NCI-H2227 (cell line): ENCODE data around the gene MUC22.
"Not testable (repeated sequence)": the region's sequence is repeated elsewhere in the genome, so short reads cannot be mapped to it uniquely, and the experiment has no call there.

Source experiments
- DNase-seq: peaks from one replicate; lab custom pipeline; 2025; ENCODE audit not compliant: unreplicated experiment; lab: John Stamatoyannopoulos, UW

MUC22 gene

DNA sequence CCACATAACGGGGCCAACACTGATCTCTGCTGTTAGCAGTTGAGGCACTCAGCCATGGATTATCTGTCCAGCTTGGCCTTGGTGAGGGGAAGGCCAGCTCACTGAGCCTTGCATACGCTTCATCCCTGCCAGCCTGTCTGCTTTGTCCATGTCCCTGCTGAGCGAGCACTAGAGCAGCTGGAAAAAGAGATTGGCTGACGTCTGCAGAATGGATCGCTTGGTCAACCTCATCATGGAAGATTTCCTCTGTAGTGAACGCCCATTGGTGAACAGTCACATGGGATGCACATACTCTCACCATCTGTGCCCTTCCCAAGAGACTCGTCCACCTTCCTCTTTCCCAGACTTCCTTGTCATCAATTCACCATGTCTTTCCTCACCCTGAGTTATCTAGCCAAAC, 26.9 kb downstream of the MUC22 start:
- DNase-seq = no peak

DNA sequence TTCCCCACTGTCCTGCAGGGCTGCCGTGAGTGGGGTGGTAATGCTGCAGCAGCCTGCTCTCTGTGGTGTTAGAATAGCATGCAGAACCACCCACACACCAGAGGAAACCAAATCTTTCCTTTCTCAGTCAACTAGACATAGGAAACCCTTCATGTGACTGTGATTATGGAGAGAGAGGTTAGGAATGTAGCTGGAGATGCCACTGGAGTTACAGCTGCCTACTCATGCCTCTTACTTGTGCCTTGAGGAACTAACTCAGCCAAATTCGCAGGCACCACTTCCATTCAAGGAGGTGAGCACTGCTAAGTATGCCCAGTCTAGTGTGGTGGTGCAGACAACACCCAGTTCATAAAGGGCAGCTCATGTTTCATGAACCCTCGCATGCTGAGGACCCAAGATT, 27.4 kb downstream of the MUC22 start:
- DNase-seq = no peak

DNA sequence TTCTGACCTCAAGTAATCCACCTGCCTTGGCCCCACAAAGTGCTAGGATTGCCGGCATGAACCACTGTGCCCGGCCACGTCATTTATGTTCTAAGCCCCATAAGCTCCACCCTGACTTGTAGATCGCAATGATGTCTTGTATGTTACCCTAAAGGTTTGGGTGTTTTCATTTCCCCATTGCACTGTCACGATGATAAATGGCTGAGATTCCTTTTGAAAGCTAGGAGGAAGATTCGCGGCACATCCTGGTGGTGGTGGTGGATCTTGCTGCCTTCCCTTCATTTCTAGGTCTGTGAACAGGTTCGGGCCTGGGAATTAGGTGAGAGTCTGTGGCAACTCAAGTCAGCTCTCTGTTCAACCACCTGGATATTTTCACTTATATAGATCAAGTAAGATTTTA, 28.3 kb downstream of the MUC22 start:
- no peak for DNase-seq

DNA sequence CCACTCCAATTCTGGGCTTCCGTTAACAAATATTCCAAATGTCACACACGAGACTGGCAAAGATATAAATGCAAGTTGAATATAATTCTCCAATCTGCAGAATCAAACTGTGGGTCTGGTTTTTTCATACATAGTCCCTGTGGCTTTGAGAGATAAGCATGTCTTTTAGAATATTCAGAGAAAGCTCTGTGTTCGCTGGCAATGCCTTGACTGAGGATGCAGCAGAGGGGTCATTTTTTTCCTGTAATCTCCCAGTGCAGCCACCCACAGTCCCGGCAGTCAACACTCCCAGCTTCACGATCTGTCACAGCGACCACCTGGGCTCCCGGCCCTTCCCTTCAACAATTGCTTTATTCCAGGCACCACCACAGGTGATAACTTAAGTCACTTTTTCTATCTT, 30.5 kb downstream of the MUC22 start:
- no peak for DNase-seq

DNA sequence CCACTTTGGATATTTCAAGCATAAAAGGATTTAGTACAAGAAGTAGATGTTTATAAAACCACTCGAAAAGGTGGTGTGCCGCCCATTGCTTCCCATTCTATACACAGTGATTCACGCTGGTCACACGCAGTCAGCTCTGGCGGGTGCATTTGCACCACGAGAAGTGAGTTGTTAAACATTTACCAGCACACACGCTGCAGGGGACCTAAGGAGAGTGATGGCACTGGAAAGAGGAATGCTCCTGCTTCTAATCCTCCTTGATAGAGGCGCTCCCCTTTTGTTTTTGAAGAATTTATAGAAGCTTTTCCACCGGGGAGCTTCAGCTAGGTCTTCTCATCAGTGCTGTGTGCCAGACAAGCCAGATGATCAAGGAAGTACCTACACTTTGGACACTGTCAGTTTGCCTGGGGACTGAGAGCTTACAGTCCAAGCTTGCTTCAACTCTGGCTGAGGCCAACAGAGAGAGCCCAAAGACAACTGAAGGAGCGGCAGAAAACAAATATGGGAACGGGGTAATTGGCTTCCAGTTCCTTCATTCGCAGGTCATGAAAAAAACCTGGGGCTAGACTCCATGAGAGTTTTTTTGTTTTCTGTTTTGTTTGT, 31.2 kb downstream of the MUC22 start:
- DNase-seq = no peak

DNA sequence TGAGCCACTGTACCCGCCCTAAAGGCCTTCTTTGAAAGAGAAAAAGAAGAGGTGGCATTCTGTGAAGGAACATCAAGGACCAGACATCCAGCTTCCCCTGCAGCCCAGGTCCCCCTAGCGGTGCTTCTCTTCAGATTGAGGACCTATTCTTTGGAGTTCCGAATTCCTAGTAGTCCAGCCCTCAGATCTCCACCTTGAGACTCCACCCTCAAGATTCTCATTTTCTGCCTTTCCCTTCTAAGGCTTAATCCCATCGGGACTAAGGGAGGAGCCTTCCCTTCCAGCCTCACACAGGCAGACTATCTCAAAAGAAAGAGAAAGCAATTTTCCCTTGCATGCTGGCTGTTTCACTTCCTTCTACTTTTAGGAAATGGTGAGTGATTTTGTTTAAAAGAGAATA, 32.5 kb downstream of the MUC22 start:
- no peak for DNase-seq

- DNase-seq = no peak
These were observed 37.8 kb downstream of the MUC22 start for GRCh38 chr6:31048099-31048498.

GRCh38 chr6:31049518-31049917, 39.2 kb downstream of the MUC22 start:
- DNase-seq = no peak

- not testable (repeated sequence) for DNase-seq
These were observed 42.9 kb downstream of the MUC22 start for GRCh38 chr6:31053187-31053586.

DNA sequence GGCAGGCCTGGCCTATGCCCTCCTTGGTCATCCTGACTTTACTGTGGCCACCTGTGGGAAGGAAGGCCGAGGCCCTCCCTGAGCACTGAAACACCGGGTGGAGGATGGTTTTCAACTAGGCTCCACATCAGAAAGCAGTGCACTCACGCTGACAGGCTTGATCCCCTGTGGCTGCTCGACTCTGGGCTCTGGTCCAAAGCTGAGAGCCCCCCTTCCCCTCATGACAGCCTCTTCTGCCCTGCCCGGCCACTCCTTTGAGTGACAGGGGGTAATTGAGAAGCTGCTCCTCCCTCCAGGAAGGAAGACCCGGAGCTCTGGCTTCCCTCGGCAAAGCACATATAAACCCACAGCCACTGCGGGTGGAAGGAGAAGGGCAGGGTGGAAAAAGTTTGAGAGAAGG, 43.6 kb downstream of the MUC22 start:
- DNase-seq = peak; percentile 68

- no peak for DNase-seq
These were observed 45.2 kb downstream of the MUC22 start for GRCh38 chr6:31055441-31055840.

DNA sequence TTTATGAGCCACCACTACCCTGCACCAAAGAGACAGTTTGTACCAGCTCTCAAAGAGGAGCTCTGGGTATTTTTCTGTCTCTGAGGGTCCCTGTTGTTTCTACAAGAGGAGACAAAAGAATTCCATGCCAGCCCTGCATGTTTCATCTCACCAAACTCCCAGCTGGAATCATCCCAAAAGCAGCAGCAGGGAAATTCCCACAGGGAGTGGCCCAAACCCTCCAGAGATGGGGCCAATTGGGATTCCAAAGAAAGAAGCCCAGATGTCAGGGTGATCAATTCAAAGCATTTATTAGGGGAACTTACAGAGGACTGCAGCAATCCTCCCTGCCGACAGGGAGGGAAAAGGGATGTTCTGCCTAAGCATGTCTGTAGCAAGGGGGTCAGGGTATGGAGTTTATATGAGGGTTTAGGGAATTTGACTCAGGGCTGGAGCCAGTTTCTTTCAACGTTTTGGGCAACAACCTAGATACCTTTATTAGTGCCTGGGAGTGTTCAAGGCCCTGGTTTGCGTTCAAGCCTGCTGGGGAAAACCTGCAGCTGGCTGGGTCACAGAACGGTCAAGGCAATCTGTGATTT, 47.2 kb downstream of the MUC22 start:
- no peak for DNase-seq

GRCh38 chr6:31058128-31058894, 48.0 kb downstream of the MUC22 start:
- peak; percentile 58 for DNase-seq

DNA sequence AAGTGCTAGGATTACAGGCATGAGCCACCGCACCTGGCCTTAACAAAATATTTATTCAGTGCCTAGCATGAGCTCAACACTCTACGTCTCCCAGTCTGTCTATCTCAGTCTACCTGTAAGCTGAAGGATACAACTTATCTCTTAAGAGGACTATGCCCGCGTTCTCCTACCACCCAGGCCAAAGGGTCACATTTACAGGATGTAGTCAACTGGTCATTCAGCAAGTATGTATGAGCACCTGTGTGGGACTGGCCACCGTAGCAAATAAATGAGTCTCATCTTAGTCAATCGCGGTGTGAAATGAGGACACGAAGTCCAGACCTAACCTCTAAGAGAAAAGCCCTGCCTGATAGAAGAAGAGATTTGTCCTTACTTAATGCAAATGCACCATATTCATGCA, 49.9 kb downstream of the MUC22 start:
- DNase-seq = no peak

- DNase-seq = no peak
These were observed 53.7 kb downstream of the MUC22 start for GRCh38 chr6:31063906-31064435.

- peak; percentile 15 for DNase-seq
These were observed 55.3 kb downstream of the MUC22 start for GRCh38 chr6:31065556-31065955.

DNA sequence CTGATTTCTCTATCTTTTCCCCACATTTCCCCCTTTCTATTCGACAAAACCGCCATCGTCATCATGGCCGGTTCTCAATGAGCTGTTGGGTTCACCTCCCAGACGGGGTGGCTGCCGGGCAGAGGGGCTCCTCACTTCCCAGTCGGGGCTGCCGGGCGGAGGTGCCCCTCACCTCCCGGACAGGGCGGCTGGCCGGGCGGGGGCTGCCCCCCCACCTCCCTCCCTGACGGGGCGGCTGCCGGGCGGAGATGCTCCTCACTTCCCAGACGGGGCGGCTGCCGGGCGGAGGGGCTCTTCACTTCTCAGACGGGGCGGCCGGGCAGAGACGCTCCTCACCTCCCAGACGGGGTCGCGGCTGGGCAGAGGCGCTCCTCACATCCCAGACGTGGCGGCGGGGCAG, 56.8 kb downstream of the MUC22 start:
- not testable (repeated sequence) for DNase-seq

DNA sequence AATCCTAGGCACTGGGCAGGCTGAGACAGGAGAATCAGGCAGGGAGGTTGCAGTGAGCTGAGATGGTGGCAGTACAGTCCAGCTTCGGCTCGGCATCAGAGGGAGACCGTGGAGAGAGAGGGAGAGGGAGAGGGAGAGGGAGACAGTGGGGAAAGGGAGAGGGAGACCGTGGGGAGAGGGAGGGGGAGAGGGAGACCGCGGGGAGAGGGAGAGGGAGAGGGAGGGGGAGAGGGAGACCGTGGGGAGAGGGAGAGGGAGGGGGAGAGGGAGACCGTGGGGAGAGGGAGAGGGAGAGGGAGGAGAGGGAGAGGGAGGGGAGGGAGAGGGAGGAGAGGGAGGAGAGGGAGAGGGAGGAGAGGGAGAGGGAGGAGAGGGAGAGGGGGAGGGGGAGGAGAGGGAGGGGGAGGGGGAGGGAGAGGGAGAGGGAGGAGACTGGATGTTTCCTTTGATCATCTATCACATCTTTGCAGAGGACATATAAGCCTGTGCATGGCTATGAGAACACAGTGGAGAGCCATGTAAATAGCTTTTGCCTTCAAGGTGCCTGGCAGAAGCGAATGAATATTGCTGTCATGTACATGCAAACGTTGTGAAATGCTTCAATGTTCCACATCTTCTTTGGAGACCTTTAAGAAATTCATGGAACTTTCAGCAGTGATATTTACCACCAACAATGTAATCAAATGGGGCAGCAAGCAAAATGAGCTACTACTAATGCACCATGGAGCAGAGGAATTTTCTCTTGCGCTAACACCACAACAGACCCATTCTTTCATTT, 57.8 kb downstream of the MUC22 start:
- not testable (repeated sequence) for DNase-seq

DNA sequence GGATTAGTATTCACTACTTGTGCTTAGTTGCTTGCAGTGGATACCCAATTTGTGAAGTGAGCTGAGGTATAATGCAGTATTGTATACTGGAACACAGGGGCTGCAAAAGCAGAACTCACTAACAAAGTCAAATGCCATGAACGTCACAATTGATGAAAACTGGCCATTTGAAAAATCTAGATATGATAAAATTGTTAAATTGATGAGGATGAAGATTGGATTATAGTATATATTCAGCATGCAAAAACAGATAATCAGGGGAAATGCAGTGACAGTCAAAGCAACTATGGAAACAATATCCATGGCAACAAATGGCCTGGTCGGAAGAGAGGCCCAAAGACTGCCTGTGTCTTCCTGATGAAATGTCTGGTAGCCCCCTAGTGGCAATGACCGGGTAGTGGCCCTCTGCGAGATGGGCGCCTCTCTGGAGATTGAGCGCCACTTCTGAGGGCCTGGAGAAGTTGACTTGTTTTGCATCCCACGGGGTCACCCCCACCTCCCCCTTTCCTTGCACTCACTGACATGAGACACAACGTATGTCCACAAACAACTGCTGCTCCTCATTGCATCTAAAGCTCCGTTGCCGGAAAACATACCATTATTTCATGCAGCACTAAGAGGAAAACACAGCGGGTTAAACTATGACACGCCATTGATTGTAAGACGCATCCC, 58.5 kb downstream of the MUC22 start:
- DNase-seq = peak; percentile 80

- DNase-seq = peak; percentile 65
These were observed 60.5 kb downstream of the MUC22 start for GRCh38 chr6:31070711-31071197.

GRCh38 chr6:31074401-31074800, 64.1 kb downstream of the MUC22 start:
- no peak for DNase-seq
